Left ventricle myocardium superior (tissue), 1 donor: Measurements from ENCODE around the gene PMVK. TPM values are rescaled to one million over a fixed set of nuclear protein-coding genes. Genes with fewer than 3 reads are reported as not detected.

ENCODE experiments used
- ATAC-seq: fragments of 200-7000 bp; cut with Tn5 transposase; one replicate; pipeline ENCODE4 v1.9.1; 2020; ENCODE audit warnings: mild to moderate bottlenecking, moderate library complexity
- DNase-seq: peaks from one replicate; pipeline ENCODE4 v3.0.0-alpha.2; 2020
- intact Hi-C: fragments of 100-400 bp; cut with micrococcal nuclease; formaldehyde crosslinking; loops from one replicate; pipeline ENCODE4 v1.11.0; 2022
- total RNA-seq: library from RNA; stranded (reverse); fragmentation: NEBNext Ultra II Directional; extraction: Animal tissue kit (Norgen Biotek cat#: 25700); gene quantifications from one replicate; pipeline ENCODE4 v1.2.1, GENCODE V29; 2021
- donor health status: DM: no; HTN: yes; CAD: no; lungs with severe emphysema.

PMVK gene
- total RNA-seq, 1 donor from 2014 or later, result 66.6 TPM

DNA sequence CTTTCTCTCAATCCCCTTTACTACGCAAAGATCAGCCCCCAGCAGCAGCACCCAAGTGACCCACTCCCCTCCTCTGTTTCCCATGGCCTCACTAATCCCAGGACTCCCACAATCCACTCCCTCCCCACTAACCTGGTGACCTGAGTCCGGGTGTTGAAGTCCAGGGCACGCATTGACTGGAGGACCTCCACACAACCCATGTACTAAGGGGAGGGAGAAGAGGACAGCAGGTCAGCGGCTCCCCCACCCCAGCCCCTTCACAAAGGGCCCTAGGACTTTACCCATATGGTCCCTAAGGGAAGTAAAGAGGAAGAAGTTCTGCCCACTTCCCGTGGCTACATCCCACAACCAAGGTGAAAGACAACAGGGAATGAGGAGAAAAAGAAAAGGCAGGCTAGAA lies 32.7 kb upstream of the PMVK start:
- ATAC-seq (no peak), DNase-seq (no peak)
- intact Hi-C loops, result no loop called here

DNA sequence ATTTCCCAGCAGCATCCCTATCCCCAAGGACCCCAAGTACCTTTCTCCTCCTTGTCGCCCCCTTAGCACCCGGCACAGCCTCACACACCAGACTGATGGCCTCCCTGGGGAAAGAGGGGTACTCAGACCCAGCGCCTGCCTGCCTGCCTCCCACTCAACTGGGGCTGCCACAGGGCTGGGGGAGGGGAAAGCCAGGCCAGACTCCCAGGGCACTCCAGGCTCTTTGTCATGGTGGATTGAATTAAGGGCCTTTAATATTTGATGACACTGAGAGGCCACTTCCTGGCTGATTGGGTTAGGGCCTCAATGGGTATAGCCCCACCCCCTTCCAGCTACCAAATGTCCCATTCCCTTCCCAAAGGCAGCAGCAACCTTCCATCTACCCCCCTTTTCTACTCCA lies 32.2 kb upstream of the PMVK start:
- ATAC-seq (no peak), DNase-seq (no peak)
- intact Hi-C loops, result no loop called here

DNA sequence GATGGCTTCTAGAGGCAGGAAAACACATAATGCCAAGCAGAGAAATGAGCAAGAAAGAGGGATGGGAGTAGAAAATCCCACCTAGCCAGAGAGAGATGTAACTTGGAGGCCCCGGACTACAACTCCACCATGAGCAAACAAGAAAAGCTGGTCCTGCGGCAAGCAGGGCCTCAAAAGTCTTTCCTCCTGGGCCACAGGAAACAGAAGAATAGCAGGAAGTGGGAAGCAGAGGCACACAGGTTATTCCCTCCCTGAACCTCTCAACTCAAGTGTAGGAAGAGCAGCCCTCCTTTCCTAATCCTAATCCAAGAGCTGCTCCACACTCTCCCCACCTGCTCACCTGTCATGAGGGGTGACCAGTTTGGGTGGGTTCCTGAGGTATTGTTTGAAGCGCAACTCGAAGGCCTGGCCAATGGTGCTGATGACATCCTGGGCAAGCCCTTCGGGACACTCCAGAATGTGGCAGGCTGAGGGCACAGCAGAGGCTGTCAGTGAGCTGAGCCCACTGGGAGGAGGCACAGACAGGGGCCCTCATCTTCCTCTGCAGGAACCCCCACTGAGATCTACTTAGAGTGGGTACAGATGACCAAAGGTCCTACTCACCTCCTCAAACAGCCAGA lies 30.9 kb upstream of the PMVK start:
- intact Hi-C loops, result no loop called here
- peak; percentile 15 for DNase-seq
- ATAC-seq, result no peak

DNA sequence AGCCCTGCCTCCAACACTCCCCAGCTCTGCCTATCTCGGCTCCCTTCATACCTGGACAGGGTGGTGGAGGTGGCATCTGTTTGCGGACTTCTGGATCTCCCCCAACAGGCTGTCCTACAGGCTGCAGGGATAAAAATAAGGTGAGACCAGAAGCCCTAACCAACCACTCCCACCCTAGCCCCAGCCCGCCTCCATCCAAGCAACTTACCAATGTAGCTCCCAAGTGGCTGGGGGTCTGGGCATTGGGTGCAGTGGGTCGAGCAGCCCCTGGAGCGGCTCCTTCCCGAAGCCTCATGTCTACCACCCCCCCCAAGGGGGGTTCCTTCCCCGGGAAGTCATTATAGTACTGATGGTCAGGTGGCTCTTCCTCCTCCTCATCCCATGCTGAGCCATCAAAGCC lies 29.6 kb upstream of the PMVK start:
- ATAC-seq (no peak), DNase-seq (no peak)
- intact Hi-C loops, result no loop called here

DNA sequence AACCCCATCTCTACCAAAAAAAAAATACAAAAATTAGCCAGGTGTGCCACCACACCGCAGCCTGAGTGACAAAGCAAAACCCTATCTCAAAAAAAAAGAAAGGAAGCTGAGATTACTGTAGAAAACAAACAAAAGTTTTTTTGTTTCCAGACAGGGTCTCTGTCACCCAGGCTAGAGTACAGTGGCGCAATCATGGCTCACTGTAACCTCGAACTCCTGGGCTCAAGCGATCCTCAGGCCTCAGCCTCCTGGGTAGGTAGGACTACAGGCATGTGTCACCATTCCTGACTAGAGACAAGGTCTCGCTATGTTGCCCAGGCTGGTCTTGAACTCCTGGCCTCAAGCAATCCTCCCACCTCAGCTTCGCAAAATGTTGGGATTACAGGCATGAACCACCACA lies 27.8 kb upstream of the PMVK start:
- intact Hi-C loops, result no loop called here

DNA sequence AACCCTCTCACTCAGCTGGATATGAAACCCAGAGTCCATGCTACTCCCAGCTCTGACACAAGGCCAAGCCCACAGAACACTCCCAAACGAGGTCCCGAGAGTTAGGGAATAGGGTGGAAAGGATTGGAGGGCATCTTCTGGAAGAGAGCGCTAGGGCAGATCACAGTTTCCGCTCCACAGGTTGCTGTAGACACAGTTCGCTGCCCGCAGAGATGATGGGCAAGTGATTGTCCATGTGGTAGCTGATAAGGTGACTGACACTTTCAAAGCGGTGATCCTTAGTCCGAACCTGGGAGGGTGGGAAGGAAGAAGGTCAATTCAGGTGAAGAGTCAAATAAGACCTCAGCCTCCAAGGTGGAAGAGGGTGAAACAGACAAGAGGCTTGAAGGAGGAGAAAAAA lies 27.1 kb upstream of the PMVK start:
- DNase-seq (no peak), ATAC-seq (no peak)
- intact Hi-C loops, result no loop called here

More for the DNA sequence above, 27.8 kb upstream of the PMVK start:
- ATAC-seq (no peak), DNase-seq (peak; percentile 15)

DNA sequence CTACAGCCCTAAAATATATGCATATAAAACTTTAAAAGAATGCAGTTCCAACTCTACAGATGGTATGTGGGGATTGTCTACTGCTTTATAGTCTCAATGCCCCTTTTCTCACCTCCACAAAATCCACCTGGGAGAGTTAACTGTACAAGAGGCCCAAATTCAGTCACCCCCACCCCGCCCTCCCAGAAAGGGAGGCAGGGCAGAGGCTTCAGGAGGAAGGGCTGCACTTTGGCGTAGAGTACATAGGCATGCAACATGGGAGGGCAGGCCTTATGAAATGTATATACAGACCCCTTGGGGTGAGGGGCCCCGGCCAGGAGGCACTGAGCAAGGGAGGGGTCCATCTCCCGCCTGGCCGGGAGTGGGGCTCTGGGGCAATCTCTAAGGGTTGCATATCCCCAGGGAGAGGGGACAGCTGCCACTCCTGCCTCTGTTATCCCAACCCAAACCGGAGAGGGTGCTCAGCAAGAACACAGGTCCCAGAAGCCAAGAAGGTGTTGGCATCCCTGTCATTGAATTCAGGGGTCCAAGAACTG lies 26.3 kb upstream of the PMVK start:
- no peak for DNase-seq
- ATAC-seq, result no peak
- intact Hi-C loops, result no loop called here

DNA sequence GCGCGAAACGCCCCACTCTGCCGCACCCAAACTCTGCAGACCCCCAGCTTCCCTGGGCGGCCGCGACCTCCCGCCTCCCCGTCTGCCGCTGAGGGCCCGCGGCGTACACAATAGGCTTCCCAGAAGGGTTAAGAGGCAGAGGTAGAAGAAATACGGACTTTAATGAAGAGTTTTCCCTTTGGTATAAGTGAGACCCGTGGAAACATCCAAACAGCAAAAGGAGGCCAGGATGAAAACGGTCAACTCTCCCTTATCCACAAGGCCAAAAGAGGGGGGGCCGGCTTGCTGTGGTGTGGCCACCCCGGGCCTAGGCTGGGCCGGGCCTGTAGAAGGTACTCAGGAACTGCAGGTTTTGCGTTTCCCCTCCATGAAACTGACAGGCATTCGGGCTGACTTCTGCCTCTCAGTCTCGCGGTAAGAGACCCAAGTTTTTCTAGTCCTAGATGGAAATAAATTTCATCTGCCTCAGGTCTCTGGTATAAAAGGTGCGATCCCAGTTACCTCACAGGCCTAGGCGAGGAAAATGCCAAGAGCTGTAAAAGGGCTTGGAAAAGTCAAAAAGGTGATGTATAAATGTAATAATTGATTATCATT lies 25.7 kb upstream of the PMVK start:
- intact Hi-C loops, result no loop called here
- peak; percentile 62 for DNase-seq
- ATAC-seq, result peak; percentile 26

DNA sequence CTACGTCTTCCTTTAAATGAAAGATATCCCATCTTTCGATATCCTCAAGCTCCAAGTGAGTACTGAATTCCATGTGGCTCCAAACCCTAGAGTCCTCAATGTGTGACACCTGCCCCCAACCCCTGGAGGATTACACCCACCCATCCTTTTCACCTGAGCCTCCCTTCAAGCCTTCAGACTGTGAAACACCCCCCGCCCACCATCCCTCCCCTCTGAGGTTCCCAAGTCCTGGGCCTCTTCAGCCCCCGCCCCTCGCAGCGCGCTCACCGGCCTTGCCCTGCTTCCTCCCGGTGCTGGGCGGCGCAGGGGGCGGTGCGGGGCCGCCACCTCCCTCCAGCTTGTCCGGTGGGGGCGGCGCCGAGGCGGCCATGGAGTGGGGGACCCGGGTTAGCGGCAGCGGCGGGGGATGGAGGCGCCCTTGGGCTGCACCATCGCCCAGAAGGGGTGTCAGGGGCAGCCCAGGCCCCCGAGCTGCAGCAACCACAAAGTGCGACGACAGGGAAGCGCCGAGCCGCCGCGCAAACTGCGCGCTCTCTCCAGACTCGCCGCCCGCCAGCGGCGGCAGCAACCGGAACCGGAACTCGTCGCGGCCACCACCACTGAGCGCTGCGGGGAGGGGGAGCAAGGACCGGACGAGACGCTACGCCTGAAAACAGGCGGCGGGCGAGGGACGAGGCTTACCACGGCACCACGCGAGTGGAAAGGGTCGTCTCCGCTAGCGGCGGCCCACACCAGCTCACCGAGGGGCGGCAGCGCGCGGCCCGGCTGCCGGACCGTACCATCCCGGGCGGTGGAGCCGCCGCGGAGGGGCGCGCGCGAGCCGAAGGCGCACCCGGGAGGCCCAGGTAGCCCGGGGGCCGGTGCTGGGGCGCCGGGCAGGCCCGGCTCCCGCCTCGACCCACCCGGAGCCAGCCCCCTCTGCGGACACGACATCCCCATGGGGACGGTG lies 25.0 kb upstream of the PMVK start, which contains the start of gene PYGO2:
Gene PYGO2, minus strand, starts transcription at position 576 of the 949 bp plus-strand sequence. Its CDS starts 206 bp downstream, at position 370.
- peak; percentile 86 for ATAC-seq
- intact Hi-C loops, result no loop called here
- DNase-seq, result peak; percentile 89

DNA sequence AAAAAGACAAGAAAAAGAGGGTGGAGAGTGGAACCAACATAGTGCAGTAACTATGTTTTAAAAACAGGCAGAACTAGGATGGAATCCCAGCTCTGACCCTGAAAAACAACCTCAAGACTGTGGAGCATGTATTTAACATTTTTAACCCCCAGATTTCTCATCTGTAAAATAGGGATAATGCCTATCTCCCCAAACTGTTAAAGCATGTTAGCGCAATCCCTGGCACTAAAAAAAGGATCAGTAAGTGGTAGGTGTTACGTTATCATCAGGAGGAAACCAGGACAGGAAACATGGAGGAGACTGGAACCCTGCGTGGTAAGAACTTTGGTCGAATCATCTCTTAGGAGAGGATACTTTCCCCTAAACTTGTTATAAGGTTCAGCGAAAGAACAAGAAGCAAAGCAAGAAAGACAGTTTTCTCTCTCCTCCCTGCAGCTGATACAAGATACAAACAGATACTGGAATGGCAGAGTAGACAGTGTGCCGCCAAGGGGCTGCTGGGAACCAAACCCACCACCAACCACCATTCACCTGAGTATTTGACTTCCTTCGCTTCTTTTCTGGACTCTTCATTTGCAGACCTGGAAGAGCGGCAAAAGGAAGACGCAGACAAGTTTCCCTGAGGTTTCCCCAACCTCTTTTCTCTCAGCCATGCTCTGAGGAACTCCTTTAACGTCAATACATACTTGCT lies 24.1 kb upstream of the PMVK start:
- ATAC-seq (no peak), DNase-seq (no peak)
- intact Hi-C loops, result no loop called here

DNA sequence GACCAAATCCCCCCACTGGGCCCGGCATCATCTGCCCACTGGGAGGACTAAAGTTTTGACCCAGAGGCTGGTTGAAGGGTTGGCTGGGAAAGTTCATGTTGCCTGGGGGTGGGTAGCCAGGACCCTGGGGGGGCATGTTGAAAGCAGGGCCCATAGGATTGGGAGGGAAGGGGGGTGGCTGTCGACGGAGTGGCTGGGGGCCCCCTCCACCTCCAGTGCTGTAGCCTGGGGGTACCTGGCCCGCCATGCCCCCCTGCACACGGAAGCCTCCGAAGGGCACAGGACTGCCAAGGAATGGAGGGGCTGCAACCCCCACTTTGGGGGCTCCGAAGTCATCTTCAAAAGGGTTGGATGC lies 22.9 kb upstream of the PMVK start:
- intact Hi-C loops, result no loop called here
- DNase-seq (no peak), ATAC-seq (no peak)

DNA sequence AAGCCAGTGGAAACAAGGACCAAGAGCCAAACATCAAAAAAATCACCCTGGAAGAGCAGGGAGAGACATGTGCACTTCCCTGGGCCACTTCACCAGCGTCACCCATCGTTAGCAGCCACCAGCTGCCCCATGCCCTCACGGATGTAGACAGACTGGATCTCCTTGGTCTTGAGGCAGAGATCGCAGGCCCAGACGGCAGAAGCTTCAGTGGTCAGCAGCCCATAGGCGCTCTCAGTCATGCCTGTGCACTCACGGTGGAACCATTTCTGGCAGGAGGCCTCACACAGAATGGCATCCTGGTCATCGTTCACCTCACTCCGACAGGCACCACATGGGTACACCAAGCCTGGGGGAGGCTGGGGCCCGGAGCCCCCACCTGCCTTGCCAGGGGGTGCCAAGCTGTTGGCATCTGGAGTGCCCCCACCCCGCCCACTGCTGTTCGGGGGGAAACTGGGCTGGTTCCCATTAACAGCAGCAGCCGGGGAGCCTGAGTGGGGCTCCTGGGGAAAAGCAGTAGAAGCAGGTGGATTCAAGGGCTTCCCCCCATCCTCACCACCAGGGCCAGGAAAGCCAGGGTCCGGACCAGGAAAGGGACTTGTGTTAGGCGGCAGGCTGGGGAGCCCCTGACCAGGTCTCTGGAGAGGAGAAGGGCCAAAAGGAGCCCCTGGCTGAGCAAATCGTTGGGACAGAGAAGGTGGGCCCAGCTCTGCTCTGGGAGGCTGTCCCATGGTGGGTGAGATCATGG lies 22.3 kb upstream of the PMVK start:
- DNase-seq, result no peak
- no peak for ATAC-seq
- intact Hi-C loops, result no loop called here

DNA sequence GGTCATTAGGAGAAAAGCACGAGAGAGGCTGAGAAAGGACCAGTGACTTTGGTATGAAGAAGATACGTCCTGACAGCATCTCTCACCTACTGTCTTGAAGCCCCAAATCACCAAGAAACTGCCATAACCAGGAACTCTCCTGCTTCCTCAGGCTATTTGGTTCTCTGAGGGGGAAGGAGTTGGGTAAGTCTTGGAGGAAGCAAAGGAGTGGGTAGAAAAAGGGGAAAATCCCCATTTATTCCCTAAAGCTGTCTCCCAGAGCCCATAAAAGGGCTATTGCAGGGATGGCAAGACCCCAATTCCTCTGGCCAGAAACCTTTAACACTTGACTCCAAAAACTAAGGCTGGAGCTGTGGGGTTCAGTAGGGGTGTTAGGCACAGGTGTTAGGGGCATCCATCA lies 21.5 kb upstream of the PMVK start:
- ATAC-seq (no peak), DNase-seq (no peak)
- intact Hi-C loops, result no loop called here

DNA sequence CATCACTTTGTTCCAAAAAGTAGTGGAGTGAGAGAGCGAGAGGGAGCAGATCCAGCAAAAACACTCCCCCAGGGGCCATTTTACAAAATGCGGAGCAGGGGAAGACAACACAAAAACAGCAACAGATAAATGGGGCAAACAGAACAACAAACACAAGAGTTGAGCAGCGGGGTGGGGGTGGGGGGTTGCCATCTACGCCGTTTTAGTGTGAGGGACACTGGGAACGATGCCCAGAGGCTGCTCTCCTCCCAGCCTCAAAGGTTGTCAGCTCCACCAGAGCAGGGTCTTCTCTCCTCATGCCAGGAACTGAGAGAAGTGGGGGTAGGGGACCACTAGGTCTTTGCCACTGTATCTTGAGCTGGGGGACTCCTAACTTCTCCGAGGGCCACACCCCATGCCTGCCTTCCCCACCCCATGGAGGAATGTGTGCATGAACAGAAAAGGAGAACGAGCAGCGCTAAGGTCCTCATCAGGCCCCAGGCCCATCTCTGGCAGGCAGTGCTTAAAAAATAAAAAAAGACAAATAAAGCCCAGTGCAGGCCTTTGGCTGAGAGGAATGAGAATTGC lies 20.7 kb upstream of the PMVK start:
- intact Hi-C loops, result no loop called here
- no peak for ATAC-seq
- no peak for DNase-seq

DNA sequence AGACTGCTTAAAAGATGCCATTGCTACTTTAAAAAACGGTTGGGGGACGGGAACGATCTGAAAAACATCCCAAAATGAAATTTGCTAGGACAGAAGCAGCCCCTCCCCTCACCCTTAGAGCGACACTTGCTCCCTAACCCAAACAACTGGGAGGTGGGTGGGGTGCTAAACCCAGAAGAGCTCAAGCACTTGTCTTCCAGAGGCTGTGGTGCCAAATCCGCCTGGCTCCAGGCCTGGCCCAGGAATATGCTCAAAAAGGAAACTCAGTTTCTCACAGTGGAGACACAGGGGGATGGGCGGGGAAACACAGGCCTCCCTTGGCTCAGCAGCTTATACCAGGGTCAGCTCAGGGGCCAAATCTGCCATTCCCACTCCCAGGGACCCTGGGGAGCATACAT lies 20.0 kb upstream of the PMVK start:
- intact Hi-C loops, result no loop called here
- ATAC-seq, result peak; percentile 35
- peak; percentile 65 for DNase-seq

DNA sequence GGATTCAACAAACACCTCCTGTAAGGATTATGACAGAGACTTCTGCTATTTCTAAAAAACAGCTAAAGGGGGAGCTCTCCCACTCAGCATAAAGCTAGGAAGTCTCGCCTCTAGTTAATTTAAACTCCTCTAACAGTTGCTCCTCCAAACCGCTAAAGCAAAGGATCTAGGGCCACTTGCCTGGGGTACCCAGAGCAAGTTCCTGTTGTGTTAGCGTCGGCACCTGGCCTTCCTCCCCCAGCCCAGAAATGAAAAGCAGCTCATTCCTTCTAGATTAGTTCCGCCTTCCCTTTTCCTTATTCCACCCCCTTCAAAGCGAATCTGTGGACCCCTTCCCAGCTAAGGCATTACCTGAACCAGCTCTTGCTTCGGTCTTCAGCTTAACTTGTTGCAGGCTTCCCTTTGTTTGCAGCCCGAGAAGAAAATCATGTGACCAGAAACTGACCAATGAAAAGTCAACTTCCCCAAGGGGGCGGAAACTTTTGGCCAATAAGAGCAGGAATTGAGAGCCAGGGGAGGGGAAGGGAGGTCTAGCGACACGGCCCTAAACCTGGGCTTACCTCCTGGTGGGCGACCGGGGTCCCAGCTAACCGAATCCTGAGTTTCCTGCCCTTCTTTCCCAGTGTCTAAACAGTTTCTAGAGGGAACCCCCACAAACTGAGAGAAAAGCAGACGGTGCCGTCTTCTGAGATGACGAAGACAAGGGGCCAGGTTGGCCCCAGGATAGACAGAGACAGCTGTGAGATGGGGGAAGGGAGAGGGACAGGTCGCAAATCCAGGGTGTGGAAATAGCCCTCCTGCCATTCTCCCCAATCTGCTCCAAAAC lies 19.4 kb upstream of the PMVK start, which contains the start of gene PBXIP1:
Gene PBXIP1, minus strand, starts transcription at position 382 of the 826 bp plus-strand sequence. CDS start 2,378 bp downstream, outside the sequence.
- intact Hi-C loops, result no loop called here
- ATAC-seq (peak; percentile 87), DNase-seq (peak; percentile 51)

DNA sequence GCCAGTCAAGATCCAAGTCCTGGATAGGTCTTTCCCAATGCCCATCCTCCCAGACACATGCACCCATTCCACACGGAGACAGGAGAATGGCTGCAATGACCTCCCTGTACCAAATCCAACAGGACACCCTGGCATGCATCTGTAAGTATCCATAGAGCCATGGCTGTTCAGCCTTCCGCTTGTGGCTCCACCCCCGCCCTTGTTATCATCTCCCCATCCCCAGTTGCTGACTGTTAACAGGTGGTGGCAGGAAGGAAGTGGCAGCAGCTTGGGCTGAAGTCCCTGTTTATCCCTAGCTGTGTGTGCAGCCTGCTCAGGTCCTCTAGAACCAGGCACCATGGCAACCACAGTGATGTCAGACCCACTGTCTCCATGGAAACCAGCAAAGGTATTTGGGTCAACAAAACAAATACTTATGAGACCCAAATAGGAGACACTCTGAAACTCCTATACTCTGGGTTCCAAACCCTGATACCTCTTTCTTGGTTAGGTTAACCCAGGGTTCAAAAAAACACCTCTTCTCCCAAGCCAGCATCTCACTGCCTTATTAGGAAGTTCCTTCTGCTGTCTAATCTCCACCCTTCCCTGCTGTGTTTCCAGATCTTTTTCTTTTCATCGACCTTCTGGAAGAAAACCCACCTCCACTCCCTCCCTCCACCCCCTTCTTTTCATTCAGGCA lies 18.7 kb upstream of the PMVK start:
- intact Hi-C loops, result no loop called here
- peak; percentile 36 for DNase-seq
- ATAC-seq, result no peak
